Skeletal muscle tissue (tissue), 4 donors: ENCODE measurements around the gene LMAN2. TPM values are rescaled to one million over a fixed set of nuclear protein-coding genes. Genes with fewer than 3 reads are reported as not detected.
"Not testable (repeated sequence)": the region's sequence is repeated elsewhere in the genome, so short reads cannot be mapped to it uniquely, and the experiment has no call there.

Source experiments
- H3K27ac ChIP-seq: one replicate; pipeline ENCODE4 v1.7.0; 2013; ENCODE audit warnings: mild to moderate bottlenecking, low read depth, low read length, inconsistent platforms
- H3K27me3 ChIP-seq, 3 donors: one replicate each; pipeline ENCODE4 v1.7.0; 2013; ENCODE audit warnings: low read length in 3 of 3; ENCODE audit not compliant: control insufficient read depth in 3 of 3, insufficient read depth in 3 of 3
- H3K36me3 ChIP-seq, 3 donors: one replicate each; pipeline ENCODE4 v1.7.0; 2013; ENCODE audit warnings: low read length in 3 of 3; ENCODE audit not compliant: control insufficient read depth in 3 of 3, insufficient read depth in 3 of 3
- H3K4me1 ChIP-seq, 3 donors: one replicate each; pipeline ENCODE4 v1.7.0; 2013; ENCODE audit warnings: low read length in 3 of 3, mild to moderate bottlenecking in 3 of 3; ENCODE audit not compliant: control insufficient read depth in 3 of 3, insufficient read depth in 3 of 3
- H3K4me3 ChIP-seq, 3 donors: one replicate each; pipeline ENCODE4 v1.7.0; 2013; ENCODE audit warnings: low read length in 3 of 3
- H3K9ac ChIP-seq, 3 donors: one replicate each; pipeline ENCODE4 v1.7.0; 2013; ENCODE audit warnings: low read length in 3 of 3, mild to moderate bottlenecking in 3 of 3, moderate library complexity in 2 of 3, low read depth in 1 of 3
- H3K9me3 ChIP-seq, 3 donors: one replicate each; pipeline ENCODE4 v1.7.0; 2013; ENCODE audit warnings: low read length in 3 of 3; ENCODE audit not compliant: control insufficient read depth in 3 of 3
- total RNA-seq: library from RNA; depleted of rRNA; stranded (reverse); fragments of >200 nt; gene quantifications from one replicate; pipeline ENCODE4 v1.2.3, GENCODE V29; 2014
- donor health status: Osteomylitis.

LMAN2 gene
- total RNA-seq, 1 donor from 2014 or later: 124 TPM

DNA sequence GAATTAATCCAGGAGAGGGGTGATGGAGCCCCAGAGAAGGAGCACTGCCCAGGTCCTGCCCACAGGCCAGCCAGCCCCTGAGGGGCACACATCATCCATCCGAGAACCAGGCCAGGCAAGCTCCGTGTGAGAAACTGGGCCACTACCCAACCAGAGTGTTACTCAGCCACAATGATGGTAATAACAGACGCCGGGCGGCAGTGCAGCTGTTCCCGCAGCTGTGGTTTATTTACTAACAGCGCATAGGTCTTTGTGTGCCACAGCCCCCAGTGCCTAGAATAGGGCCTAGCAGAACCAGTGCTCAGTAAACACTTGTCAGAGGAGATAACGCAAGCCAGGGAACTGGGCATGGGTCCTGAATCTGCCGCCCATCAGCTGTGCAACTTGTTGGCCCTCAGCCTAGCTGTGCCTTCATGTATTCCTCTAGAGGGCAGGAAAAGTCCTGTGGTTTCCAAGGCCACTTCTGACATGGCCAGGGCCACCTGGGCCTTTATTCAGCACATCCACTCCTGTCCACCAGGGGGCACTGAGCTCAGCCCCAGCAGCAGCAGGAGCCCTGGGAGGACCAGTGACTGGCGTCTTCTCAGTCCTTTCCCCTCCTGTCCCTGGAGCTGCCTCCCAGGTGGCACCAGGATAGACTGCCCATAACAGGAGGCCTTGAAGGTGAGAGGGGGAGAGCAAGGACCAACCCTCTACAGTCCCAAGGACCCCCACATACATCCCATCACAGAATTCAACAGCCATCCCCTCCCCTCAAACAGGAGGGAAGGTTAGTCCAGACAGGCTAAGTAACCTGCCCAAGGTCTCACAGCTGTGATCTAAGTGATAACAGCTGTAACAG is 41.9 kb downstream of the LMAN2 start:
- Histone ChIP-seq H3K4me1 (peaks cover 28 to 58% (median 32%) of the 10 kb centered on the region in 3 donors), H3K9me3 (no peaks in the 10 kb centered on the region), H3K36me3 (peaks cover 21 to 23% (median 21%) of the 10 kb centered on the region in 3 donors), H3K9ac (peak overlapping the region in 2 of 3 donors; percentile 52 to 63), H3K4me3 (no peak overlapping the region), H3K27me3 (no peaks in the 10 kb centered on the region), H3K27ac (peak overlapping the region; percentile 69)

DNA sequence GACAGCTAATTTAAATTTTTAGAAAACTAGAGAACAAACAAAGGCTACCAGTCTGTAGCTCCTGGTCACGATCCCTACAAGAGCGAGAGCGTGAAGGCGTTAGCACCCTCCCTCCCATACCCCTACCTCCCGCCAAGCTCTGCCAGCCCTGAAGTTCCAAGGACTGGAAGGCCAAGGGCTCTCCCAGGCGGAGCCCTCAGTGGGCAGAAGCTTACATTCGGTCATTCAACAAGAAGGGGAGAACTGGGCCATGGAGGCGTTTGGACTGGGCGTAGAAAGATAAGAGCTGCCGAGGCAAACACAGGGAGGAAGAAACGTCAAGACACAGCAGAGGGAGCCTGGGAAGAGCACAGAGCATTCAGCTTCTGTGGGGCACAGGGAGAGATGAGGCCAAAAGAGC is 42.7 kb downstream of the LMAN2 start:
- H3K4me1 ChIP-seq: peaks cover 35 to 64% (median 37%) of the 10 kb centered on the region in 3 donors
- H3K36me3 ChIP-seq: peaks cover 21 to 23% (median 21%) of the 10 kb centered on the region in 3 donors
- H3K27me3 ChIP-seq: no peaks in the 10 kb centered on the region
- peak overlapping the region; percentile 69 for H3K27ac ChIP-seq
- no peaks in the 10 kb centered on the region for H3K9me3 ChIP-seq
- H3K9ac ChIP-seq: peak overlapping the region in 1 of 3 donors; percentile 63
- H3K4me3 ChIP-seq: no peak overlapping the region

DNA sequence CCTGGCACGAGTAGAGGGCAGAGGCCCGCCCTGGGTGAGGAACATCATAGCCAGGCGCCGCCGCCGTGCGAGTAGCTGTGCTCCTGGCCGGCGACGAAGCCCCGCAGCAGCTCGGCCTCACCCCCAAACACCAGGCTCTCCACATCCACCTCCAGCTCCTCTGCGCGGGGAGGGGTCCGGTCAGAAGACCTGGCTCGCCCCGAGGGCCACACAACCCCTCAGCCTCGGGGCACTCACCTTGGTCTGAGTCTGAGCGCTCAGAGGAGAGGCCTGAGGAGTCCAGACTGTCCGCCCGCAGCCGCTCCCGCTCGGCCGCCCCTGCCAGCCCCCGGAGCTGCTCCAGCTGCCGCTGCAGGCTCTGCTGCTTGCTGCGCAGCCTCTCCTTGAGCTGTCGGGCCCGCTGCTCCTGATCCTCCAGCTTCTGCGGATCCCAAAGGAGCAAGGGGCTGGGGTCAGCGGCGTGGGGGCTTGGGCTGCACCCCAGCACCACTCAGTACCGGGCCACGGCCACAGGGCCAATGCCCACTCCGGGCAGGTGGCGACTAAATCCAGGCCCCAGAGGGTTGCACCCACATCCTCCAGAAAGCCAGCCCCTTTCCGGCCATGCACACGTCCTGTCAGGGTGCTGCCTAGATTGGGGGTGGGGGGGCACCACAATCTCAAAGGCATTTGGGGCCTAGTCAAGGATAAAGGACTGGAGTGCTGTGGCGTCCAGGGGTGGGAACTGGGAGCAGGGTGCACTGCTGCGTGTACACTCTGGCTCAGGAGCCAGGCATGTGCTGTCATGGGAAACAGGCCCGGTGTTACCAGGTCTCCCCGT is 43.7 kb downstream of the LMAN2 start:
- Histone ChIP-seq H3K4me1 (peaks cover 34 to 67% (median 36%) of the 10 kb centered on the region in 3 donors), H3K9me3 (no peaks in the 10 kb centered on the region), H3K36me3 (peaks cover 21 to 23% (median 21%) of the 10 kb centered on the region in 3 donors)

DNA sequence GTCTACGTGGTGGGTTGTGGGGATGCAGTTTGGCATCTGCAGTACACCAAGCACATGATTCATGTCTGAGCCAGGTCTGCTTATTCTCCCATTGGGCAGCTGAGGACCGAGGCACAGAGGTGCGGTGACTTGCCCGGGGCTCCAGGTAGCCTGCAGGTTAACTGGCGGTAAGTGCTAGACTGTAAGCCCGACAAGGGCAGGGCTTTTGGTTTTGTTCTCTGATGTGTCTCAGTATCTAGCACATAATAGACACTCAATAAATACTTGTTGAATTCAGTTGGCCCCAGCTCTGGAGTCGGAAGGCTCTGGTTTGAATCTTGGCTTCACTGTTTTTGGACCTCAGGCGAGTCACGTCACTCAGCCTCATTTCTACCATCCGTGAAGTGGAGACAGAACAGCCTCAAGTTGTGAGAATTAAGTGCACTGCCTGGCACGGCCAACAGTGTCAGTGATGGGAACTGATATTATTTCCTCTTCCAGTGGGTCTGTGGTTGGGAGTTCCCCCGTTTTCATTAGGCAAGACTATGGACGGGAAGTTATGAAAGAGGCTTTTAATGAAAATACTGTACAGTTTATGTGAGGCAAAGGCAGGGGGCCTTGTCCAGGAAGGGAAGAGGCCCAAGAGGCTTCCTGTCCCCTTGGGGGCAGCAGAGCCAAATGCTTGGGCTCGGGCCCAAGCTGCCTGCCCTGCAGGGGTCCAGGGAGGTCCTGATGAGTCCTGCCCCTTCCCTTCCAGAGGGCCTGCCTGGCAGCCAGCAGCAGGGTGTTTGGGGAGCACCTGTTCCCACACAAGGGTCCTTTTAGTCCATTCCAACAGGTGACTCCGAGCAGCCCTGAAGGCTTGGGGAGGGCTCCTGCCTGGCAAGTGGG is 44.6 kb downstream of the LMAN2 start:
- H3K4me1 ChIP-seq: peaks cover 36 to 68% (median 37%) of the 10 kb centered on the region in 3 donors
- H3K9ac ChIP-seq: no peak overlapping the region
- H3K27ac ChIP-seq: no peak overlapping the region
- no peaks in the 10 kb centered on the region for H3K27me3 ChIP-seq
- no peaks in the 10 kb centered on the region for H3K9me3 ChIP-seq
- H3K4me3 ChIP-seq: no peak overlapping the region
- peaks cover 21 to 26% (median 22%) of the 10 kb centered on the region in 3 donors for H3K36me3 ChIP-seq

More for the DNA sequence above, 43.7 kb downstream of the LMAN2 start:
- no peak overlapping the region for H3K4me3 ChIP-seq
- no peak overlapping the region for H3K9ac ChIP-seq
- H3K27ac ChIP-seq: no peak overlapping the region
- H3K27me3 ChIP-seq: no peaks in the 10 kb centered on the region

DNA sequence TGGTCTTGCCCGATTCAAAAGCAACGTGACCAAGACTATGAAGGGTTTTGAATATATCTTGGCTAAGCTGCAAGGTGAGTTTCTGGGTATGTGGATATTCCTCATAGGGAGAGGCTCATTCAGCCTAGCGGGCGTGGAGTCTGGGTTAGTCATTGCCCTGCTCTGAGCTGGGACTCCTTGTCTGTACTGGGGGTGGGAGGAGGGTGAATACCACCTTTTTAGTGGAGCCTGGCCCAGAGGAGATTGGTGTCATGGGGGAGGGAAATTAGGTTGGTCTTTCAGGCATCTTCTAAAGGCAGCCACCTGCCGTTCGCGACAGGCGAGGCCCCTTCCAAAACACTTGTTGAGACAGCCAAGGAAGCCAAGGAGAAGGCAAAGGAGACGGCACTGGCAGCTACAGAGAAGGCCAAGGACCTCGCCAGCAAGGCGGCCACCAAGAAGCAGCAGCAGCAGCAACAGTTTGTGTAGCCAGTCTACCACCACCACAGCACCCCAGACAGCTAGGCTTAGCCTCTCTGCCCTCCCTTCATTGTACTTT is 45.3 kb downstream of the LMAN2 start:
- not testable (repeated sequence) for H3K4me3 ChIP-seq, H3K9me3 ChIP-seq, H3K27ac ChIP-seq, H3K27me3 ChIP-seq, H3K9ac ChIP-seq
- peaks cover 38 to 69% (median 39%) of the 10 kb centered on the region in 3 donors for H3K4me1 ChIP-seq
- H3K36me3 ChIP-seq: peaks cover 26 to 29% (median 28%) of the 10 kb centered on the region in 3 donors

DNA sequence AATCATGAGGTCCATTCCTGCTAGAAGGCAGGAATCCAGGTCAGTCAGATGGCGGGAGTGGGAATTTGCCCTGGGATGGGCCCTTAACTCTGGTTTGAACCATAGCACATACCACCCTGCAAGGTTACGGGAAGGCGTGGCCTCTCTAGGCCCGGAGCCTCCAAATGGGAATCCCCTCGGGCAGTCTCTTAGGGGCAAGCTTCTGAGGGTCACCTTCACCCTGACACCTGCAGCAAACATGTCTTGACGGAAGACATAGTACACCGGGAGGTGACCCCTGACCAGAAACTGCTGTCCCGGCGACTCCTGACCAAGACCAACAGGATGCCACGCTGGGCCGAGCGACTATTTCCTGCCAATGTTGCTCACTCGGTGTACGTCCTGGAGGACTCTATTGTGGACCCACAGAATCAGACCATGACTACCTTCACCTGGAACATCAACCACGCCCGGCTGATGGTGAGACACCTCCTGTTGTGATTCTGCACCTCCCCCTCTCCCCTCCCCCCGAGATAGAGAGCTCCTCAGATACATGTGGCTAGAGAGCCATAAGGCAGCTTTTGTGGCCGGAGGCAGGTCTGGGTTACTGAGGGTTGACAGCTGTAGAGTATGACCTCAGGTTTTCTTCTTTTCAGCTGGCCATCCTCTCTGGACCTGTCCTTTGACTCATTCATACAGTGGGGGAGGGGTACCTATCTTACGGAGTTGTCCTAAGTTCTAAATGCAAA is 46.9 kb downstream of the LMAN2 start:
- no peaks in the 10 kb centered on the region for H3K27me3 ChIP-seq
- H3K4me1 ChIP-seq: peaks cover 41 to 69% (median 42%) of the 10 kb centered on the region in 3 donors
- no peaks in the 10 kb centered on the region for H3K9me3 ChIP-seq
- peak overlapping the region; percentile 90 to 96 (median 94) for H3K9ac ChIP-seq
- peak overlapping the region; percentile 82 for H3K27ac ChIP-seq
- peak overlapping the region; percentile 90 to 99 (median 95) for H3K4me3 ChIP-seq
- peaks cover 26 to 33% (median 31%) of the 10 kb centered on the region in 3 donors for H3K36me3 ChIP-seq

DNA sequence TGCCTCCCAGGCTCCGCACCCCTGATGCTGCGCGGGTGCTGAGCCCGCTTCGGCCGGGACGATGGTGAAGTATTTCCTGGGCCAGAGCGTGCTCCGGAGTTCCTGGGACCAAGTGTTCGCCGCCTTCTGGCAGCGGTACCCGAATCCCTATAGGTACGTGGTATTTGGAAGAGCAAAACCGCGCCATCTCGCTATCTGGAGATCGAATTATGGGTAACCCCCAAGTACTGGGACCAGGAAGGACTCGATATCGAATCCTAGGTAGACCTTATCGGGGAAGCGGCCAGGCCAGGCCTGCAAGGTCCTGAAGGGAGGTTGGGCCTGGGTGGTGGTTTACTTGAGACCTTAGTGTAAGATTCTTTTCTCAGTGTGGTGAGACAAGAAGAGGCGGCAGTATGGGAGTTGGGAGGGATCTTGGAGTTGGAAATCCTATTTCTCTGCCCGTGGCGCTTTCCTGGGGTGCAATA is 47.5 kb downstream of the LMAN2 start:
- Histone ChIP-seq H3K27me3 (no peaks in the 10 kb centered on the region), H3K4me1 (peaks cover 37 to 67% (median 40%) of the 10 kb centered on the region in 3 donors), H3K9me3 (no peaks in the 10 kb centered on the region), H3K27ac (peak overlapping the region; percentile 82), H3K4me3 (peak overlapping the region; percentile 90 to 99 (median 95)), H3K9ac (peak overlapping the region; percentile 90 to 96 (median 94)), H3K36me3 (peaks cover 26 to 33% (median 31%) of the 10 kb centered on the region in 3 donors)

DNA sequence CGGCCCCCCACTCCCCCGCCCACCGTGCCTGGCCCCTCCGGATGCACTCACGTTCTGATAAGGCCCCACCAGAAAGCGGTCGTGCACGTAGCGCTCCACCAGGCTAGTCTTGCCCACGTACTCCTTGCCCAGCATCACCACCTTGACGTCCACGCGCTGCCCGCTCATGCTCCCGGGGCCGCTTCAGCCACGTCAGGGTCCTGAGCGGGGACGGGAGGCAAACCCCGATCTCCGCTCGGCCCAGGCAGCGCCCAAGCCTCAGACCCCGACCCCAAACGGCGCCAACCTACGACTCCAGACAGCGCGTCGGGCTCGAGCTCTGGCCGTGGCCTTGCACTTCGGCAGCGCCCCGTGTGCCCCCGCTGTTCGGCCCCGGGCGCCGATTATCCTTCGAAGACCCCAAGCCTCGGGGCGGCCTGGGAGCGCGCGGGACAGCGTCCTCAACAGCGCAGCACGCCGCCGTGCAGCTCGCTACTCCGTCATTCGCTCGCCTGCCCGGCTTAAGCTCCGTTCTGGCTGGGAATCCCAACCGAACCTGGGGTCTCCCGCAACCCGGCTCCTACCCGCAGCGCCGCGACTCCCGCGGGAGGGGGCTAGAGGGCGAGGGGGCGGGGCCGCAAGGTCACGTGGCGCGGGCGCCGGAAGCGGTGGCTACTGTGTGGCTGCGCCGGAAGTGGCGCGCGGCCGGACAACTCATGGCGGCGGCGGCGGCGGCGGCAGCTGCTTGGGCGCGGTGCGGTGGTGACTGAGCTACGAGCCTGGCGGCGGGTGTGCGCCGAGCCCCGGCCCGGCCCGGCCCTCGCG is 48.1 kb downstream of the LMAN2 start, which contains the start of the genes PRELID1 and RAB24:
PRELID1 (plus strand) TSS at position 679 of the 804 bp plus-strand sequence. CDS start 187 bp downstream, outside the sequence.
RAB24 (minus strand) TSS at position 599 of the 804 bp plus-strand sequence; CDS start at position 168, 431 bp downstream.
- Histone ChIP-seq H3K27ac (peak within 1 kb of the TSS; percentile 82), H3K4me3 (peak within 1 kb of the TSS; percentile 90 to 99 (median 95)), H3K4me1 (peaks cover 37 to 64% (median 38%) of the 10 kb centered on the region in 3 donors), H3K27me3 (no peaks in the 10 kb centered on the region), H3K36me3 (peaks cover 26 to 33% (median 31%) of the 10 kb centered on the region in 3 donors), H3K9me3 (no peaks in the 10 kb centered on the region), H3K9ac (peak within 1 kb of the TSS; percentile 90 to 96 (median 94))
